ENCODE results near the gene ELAVL1. TPM values are rescaled to one million over a fixed set of nuclear protein-coding genes. Genes with fewer than 3 reads are reported as not detected.

The ELAVL1 gene
- 85.4 and 86.8 TPM in 2 replicates for total RNA-seq (2014; rRNA removed; shearing (Covaris generic))

GRCh38 chr19:8005534-8006256, at the start of gene ELAVL1:
TSS of gene ELAVL1 (minus strand) at chr19:8005641. CDS start at chr19:7991815, 13,826 bp downstream.
- peak; percentile 100 for DNase-seq
- Histone ChIP-seq H3K4me3 (ENCODE audit: insufficient read depth, low read depth, low read length) (peak within 1 kb of the TSS; percentile 89), H3K27me3 (ENCODE audit: control insufficient read depth, insufficient read depth, low read length) (no peaks in the 10 kb centered on the region), H3K36me3 (replicated peaks; ENCODE audit: control insufficient read depth, insufficient read depth, low read length) (no peaks in the 10 kb centered on the region; the same call in none of the 2 replicates)

DNA sequence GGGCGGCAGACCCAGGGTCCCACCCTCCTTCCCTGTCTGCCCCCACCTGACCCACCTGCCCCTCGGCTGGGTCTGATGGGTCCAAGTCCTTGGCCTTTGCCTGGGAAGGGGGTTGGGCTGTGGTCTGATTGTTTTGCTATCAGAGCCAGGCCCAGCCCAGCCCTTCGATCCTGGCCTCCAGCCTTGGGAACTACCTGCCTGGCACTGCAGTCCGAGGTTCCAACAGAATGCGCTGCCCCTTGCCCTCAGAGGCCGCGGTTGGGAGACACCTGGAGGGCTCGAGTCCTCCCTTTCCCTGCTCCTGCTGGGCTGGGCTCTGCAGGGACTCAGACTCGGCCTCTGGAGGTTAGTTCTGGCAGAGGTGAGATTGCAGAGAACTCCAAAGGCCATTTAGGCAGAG, 48.7 kb upstream of the ELAVL1 start:
- peak; percentile 59 for DNase-seq
- H3K27me3 ChIP-seq (ENCODE audit: control insufficient read depth, insufficient read depth, low read length), result peaks cover 11% of the 10 kb centered on the region
- no peaks in the 10 kb centered on the region for H3K36me3 ChIP-seq (replicated peaks; ENCODE audit: control insufficient read depth, insufficient read depth, low read length)
- H3K4me3 ChIP-seq (ENCODE audit: insufficient read depth, low read depth, low read length), result no peak overlapping the region

DNA sequence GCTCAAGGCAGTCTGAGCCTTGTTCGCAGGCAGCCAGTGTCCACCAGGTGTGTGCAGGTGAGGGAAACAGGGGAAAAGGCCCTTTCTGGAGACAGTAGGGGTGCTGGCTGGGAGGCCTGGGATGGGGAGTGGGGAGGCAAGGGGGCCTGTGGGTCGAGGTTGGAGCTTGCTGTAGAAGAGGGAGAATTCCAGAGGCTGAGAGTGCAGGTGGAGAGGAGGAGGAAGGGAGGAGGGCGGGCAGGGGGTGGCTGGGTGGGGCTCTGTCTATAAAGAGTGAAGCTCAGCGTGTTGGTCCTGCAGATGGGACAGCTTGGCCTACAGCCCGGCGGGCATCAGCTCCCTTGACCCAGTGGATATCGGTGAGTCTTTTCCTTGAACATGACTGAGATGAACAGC, 47.0 kb upstream of the ELAVL1 start, which contains the start of gene CCL25:
CCL25 (plus strand) TSS at position 297 of the 396 bp plus-strand sequence. CDS start 290 bp downstream, outside the sequence.
- Histone ChIP-seq H3K36me3 (replicated peaks; ENCODE audit: control insufficient read depth, insufficient read depth, low read length) (no peaks in the 10 kb centered on the region), H3K4me3 (ENCODE audit: insufficient read depth, low read depth, low read length) (no peak within 1 kb of the TSS), H3K27me3 (ENCODE audit: control insufficient read depth, insufficient read depth, low read length) (peaks cover 11% of the 10 kb centered on the region)
- no peak for DNase-seq

DNA sequence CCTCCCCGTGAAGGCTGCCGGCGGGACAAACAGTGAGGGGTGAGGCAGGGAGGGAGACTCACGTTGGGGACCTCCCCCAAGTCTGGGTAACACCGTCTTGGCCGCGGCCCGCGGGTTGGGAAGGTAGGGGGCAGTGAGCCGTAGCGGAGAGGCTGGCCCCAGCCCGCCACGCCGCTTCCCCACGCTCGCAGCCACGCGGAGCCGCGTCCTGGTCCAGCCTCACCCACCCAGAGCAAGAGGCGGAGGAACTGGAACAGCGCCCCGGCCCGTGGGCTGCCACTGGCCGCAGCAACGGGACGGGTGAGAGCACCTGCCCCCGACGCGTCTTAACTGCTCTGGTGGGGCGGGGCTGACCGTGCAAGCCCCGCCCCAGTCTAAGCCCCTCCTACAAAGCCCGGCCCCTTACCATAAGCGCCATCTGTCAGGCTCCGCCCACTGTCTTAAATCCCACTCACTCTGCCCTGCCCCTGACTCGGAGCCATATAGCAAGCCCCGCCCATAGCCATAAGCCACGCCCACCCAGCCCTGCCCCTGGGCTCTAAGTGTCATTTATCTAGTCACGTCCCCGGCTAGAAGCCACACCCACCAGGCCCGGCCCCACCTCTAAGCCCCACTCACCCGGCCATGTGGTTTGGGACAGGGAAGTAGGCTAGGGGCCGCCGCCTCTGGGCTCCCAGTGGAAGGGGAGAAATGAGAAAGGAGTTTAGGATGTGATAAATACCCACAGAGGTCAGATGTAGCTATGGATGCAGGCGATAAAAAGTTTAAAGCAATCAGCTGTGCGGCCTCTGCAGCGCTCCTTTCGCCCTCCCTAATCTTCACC, 45.0 kb upstream of the ELAVL1 start:
- peaks cover 11% of the 10 kb centered on the region for H3K27me3 ChIP-seq (ENCODE audit: control insufficient read depth, insufficient read depth, low read length)
- peak; percentile 98 for DNase-seq
- peak overlapping the region; percentile 58 for H3K4me3 ChIP-seq (ENCODE audit: insufficient read depth, low read depth, low read length)
- H3K36me3 ChIP-seq (replicated peaks; ENCODE audit: control insufficient read depth, insufficient read depth, low read length), result no peaks in the 10 kb centered on the region

- Histone ChIP-seq H3K4me3 (ENCODE audit: insufficient read depth, low read depth, low read length) (no peak overlapping the region), H3K27me3 (ENCODE audit: control insufficient read depth, insufficient read depth, low read length) (peaks cover 11% of the 10 kb centered on the region)
- DNase-seq, result peak; percentile 3
These were observed 41.2 kb upstream of the ELAVL1 start for GRCh38 chr19:8046569-8047165.

GRCh38 chr19:8045872-8046568, 40.6 kb upstream of the ELAVL1 start:
- Histone ChIP-seq H3K4me3 (ENCODE audit: insufficient read depth, low read depth, low read length) (no peak overlapping the region), H3K27me3 (ENCODE audit: control insufficient read depth, insufficient read depth, low read length) (peaks cover 11% of the 10 kb centered on the region), H3K36me3 (replicated peaks; ENCODE audit: control insufficient read depth, insufficient read depth, low read length) (no peaks in the 10 kb centered on the region)
- peak; percentile 30 for DNase-seq

More at GRCh38 chr19:8046569-8047165, 41.2 kb upstream of the ELAVL1 start:
- H3K36me3 ChIP-seq (replicated peaks; ENCODE audit: control insufficient read depth, insufficient read depth, low read length), result no peaks in the 10 kb centered on the region

DNA sequence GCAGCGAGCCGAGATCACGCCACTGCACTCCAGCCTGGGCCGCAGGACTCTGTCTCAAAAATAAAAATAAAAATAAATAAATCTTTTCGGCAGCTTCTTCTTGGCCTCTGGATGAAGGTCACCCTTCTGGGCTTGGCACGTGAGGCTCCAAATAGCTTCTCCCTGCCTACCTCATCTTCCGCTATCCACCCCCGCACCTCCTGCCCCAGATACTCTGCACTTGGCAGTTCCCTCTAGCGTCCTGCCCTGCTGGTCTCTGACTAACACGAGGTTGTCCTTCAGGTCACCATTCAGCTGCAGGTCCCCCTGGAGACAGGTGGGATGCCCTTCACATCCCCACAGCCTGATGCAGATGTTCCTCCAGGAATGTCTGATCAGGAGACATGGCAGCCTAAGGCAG, 38.6 kb upstream of the ELAVL1 start:
- no peak overlapping the region for H3K4me3 ChIP-seq (ENCODE audit: insufficient read depth, low read depth, low read length)
- no peaks in the 10 kb centered on the region; the same call in 1 of the 2 replicates for H3K27me3 ChIP-seq (ENCODE audit: control insufficient read depth, insufficient read depth, low read length)
- peak; percentile 9 for DNase-seq
- H3K36me3 ChIP-seq (replicated peaks; ENCODE audit: control insufficient read depth, insufficient read depth, low read length), result no peaks in the 10 kb centered on the region

- Histone ChIP-seq H3K27me3 (ENCODE audit: control insufficient read depth, insufficient read depth, low read length) (no peaks in the 10 kb centered on the region), H3K36me3 (replicated peaks; ENCODE audit: control insufficient read depth, insufficient read depth, low read length) (no peaks in the 10 kb centered on the region), H3K4me3 (ENCODE audit: insufficient read depth, low read depth, low read length) (no peak overlapping the region)
- peak; percentile 7 for DNase-seq
These were observed 37.5 kb upstream of the ELAVL1 start for GRCh38 chr19:8042900-8043299.

DNA sequence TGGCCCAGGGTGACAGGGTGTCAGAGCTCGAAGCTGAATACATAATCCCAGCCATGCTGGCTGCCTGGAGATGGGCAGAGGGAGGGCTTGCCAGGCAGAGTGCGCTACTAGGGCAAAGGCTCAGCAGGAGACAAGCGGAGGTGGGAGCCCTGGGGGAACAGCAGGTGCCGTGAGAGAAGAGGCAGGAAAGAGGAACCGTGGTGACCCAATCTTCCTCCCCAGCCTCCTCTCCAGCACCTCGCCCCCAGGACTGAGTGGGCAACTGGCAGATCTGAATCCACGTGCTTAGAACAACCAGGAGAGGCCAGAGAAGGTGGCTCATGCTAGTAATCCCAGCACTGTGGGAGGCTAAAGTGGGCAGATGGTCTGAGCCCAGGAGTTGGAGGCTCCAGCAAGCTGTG, 36.1 kb upstream of the ELAVL1 start:
- H3K36me3 ChIP-seq (replicated peaks; ENCODE audit: control insufficient read depth, insufficient read depth, low read length), result no peaks in the 10 kb centered on the region
- H3K4me3 ChIP-seq (ENCODE audit: insufficient read depth, low read depth, low read length), result no peak overlapping the region
- peak; percentile 10 for DNase-seq
- no peaks in the 10 kb centered on the region for H3K27me3 ChIP-seq (ENCODE audit: control insufficient read depth, insufficient read depth, low read length)

- DNase-seq, result no peak
- H3K4me3 ChIP-seq (ENCODE audit: insufficient read depth, low read depth, low read length), result no peak overlapping the region
These were observed 33.8 kb upstream of the ELAVL1 start for GRCh38 chr19:8039231-8039630.

GRCh38 chr19:8038815-8039214, 33.4 kb upstream of the ELAVL1 start:
- no peak for DNase-seq
- Histone ChIP-seq H3K27me3 (ENCODE audit: control insufficient read depth, insufficient read depth, low read length) (no peaks in the 10 kb centered on the region), H3K4me3 (ENCODE audit: insufficient read depth, low read depth, low read length) (no peak overlapping the region)

More at GRCh38 chr19:8039231-8039630, 33.8 kb upstream of the ELAVL1 start:
- H3K36me3 ChIP-seq (replicated peaks; ENCODE audit: control insufficient read depth, insufficient read depth, low read length), result no peaks in the 10 kb centered on the region
- no peaks in the 10 kb centered on the region for H3K27me3 ChIP-seq (ENCODE audit: control insufficient read depth, insufficient read depth, low read length)

GRCh38 chr19:8036434-8037099, 31.1 kb upstream of the ELAVL1 start:
- no peaks in the 10 kb centered on the region for H3K27me3 ChIP-seq (ENCODE audit: control insufficient read depth, insufficient read depth, low read length)
- H3K4me3 ChIP-seq (ENCODE audit: insufficient read depth, low read depth, low read length), result no peak overlapping the region
- H3K36me3 ChIP-seq (replicated peaks; ENCODE audit: control insufficient read depth, insufficient read depth, low read length), result no peaks in the 10 kb centered on the region
- DNase-seq, result no peak

More at GRCh38 chr19:8038815-8039214, 33.4 kb upstream of the ELAVL1 start:
- H3K36me3 ChIP-seq (replicated peaks; ENCODE audit: control insufficient read depth, insufficient read depth, low read length), result no peaks in the 10 kb centered on the region

DNA sequence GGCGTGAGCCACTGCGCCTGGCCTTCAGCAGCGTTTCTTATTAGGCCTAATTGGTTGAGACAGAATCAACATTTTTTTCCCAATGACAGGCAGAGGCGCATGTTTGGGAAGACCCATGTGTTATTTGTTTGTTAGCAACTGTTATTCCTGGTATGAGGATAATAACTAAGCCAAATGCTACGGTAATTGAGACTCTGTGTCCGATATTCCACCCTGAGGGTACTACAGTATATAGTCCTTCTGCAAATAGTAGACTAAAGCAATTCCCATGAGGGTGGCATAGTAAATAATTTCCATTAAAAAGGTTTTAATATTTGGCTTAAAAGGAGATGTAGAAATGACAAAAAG, 28.7 kb upstream of the ELAVL1 start:
- no peak for DNase-seq
- H3K27me3 ChIP-seq (ENCODE audit: control insufficient read depth, insufficient read depth, low read length), result no peaks in the 10 kb centered on the region

More for the DNA sequence above, 28.7 kb upstream of the ELAVL1 start:
- no peak overlapping the region for H3K4me3 ChIP-seq (ENCODE audit: insufficient read depth, low read depth, low read length)
- no peaks in the 10 kb centered on the region for H3K36me3 ChIP-seq (replicated peaks; ENCODE audit: control insufficient read depth, insufficient read depth, low read length)

Data from H7 (cell line).